Karpas-422 (cell line): ENCODE data around the gene NTN1. TPM values are rescaled to one million over a fixed set of nuclear protein-coding genes. Genes with fewer than 3 reads are reported as not detected.
"Not testable (repeated sequence)": the region's sequence is repeated elsewhere in the genome, so short reads cannot be mapped to it uniquely, and the experiment has no call there.

ENCODE experiments used
- DNase-seq: peaks from one replicate; pipeline ENCODE4 v3.0.0-alpha.2; 2015
- H2AFZ ChIP-seq: fragments of 200-600 bp; sonication (generic); 2 replicates; pipeline ENCODE4 v1.6.1; 2014; ENCODE audit warnings: antibody characterized with exemption, low read length, mixed read lengths
- H3K27ac ChIP-seq: fragments of 200-600 bp; sonication (generic); 2 replicates; pipeline ENCODE4 v1.5.1; 2014; ENCODE audit warnings: mild to moderate bottlenecking, low read length, moderate library complexity
- H3K27me3 ChIP-seq: fragments of 200-600 bp; sonication (generic); 2 replicates; pipeline ENCODE4 v1.6.1; 2014; ENCODE audit warnings: low read length, mixed read lengths
- H3K36me3 ChIP-seq: fragments of 200-600 bp; sonication (generic); 2 replicates; pipeline ENCODE4 v1.6.1; 2014; ENCODE audit warnings: low read length, mixed read lengths; ENCODE audit not compliant: insufficient read depth
- H3K4me1 ChIP-seq: fragments of 200-600 bp; sonication (generic); 2 replicates; pipeline ENCODE4 v1.6.1; 2014; ENCODE audit warnings: mild to moderate bottlenecking, low read length, mixed read lengths
- H3K4me2 ChIP-seq: fragments of 200-600 bp; sonication (generic); 2 replicates; pipeline ENCODE4 v1.6.1; 2014; ENCODE audit warnings: low read length, low read depth, mild to moderate bottlenecking; ENCODE audit not compliant: poor library complexity, severe bottlenecking
- H3K4me3 ChIP-seq: fragments of 200-600 bp; sonication (generic); 2 replicates; pipeline ENCODE4 v1.5.1; 2014; ENCODE audit warnings: mild to moderate bottlenecking, antibody characterized with exemption, low read length, mixed read lengths
- H3K79me2 ChIP-seq: fragments of 200-600 bp; sonication (generic); 2 replicates; pipeline ENCODE4 v1.6.1; 2014; ENCODE audit warnings: mild to moderate bottlenecking, low read length, mixed read lengths
- H3K9ac ChIP-seq: fragments of 200-600 bp; sonication (generic); 2 replicates; pipeline ENCODE4 v1.6.0; 2014; ENCODE audit warnings: low read length
- H3K9me2 ChIP-seq: fragments of 200-600 bp; sonication (generic), shearing (Covaris generic); replicated peaks from 2 replicates; pipeline ENCODE4 v1.6.0; 2014; ENCODE audit warnings: mild to moderate bottlenecking, low read length, moderate library complexity; ENCODE audit not compliant: insufficient read depth
- H3K9me3 ChIP-seq: fragments of 300-700, 200-600 bp; sonication (generic); 2 replicates; pipeline ENCODE4 v1.6.1; 2014; ENCODE audit warnings: low read length, mixed read lengths
- H4K20me1 ChIP-seq: fragments of 200-600 bp; sonication (generic); 2 replicates; pipeline ENCODE4 v1.6.1; 2014; ENCODE audit warnings: mild to moderate bottlenecking, antibody characterized with exemption, low read length, low read depth; ENCODE audit not compliant: insufficient read depth
- total RNA-seq: library from RNA; depleted of rRNA; stranded (reverse); fragments of >200 nt; shearing (Covaris generic); gene quantifications from 2 replicates; pipeline ENCODE4 v1.2.3, GENCODE V29; 2014; ENCODE audit warnings: low replicate concordance

The NTN1 gene
- total RNA-seq, 1 experiment from 2014 or later = not detected

DNA sequence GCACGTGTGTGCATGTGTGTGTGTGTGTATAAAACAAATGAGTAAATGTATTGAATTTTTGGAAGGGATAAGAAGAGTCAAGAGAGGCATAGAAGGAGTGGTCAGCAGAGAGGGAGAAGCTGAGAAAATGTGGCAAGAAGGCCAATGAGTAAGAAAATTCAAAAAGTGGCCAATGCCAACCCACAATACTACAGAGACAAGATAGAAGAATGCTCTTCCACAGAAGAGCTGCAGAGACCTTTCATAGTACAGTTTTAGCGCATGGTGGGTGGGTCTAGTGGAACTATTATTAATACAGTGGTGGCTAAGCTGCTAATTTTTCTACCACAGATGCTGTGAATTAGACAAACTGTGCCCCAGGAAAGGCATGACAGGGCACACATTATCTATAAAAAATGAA, 233.5 kb downstream of the NTN1 start:
- Histone ChIP-seq H3K79me2 (no peaks in the 10 kb centered on the region), H3K9me3 (no peaks in the 10 kb centered on the region), H3K4me2 (no peak overlapping the region), H3K4me1 (peaks cover 6% of the 10 kb centered on the region), H3K27me3 (no peaks in the 10 kb centered on the region), H3K9me2 (no peaks in the 10 kb centered on the region), H3K9ac (no peak overlapping the region), H2AFZ (no peak overlapping the region), H3K4me3 (no peak overlapping the region), H3K27ac (no peak overlapping the region), H3K36me3 (no peaks in the 10 kb centered on the region), H4K20me1 (peaks cover 13% of the 10 kb centered on the region; the same call in 1 of the 2 replicates)
- DNase-seq = no peak

- H3K9me3 ChIP-seq = no peaks in the 10 kb centered on the region
- no peaks in the 10 kb centered on the region for H3K9me2 ChIP-seq
- no peak for DNase-seq
- peaks cover 13% of the 10 kb centered on the region; the same call in 1 of the 2 replicates for H4K20me1 ChIP-seq
- H3K36me3 ChIP-seq = no peaks in the 10 kb centered on the region
- no peak overlapping the region for H3K27ac ChIP-seq
- H3K4me1 ChIP-seq = peaks cover 6% of the 10 kb centered on the region
- H3K9ac ChIP-seq = no peak overlapping the region
- no peak overlapping the region for H3K4me2 ChIP-seq
- H2AFZ ChIP-seq = no peak overlapping the region
- no peaks in the 10 kb centered on the region for H3K27me3 ChIP-seq
- H3K4me3 ChIP-seq = no peak overlapping the region
- H3K79me2 ChIP-seq = no peaks in the 10 kb centered on the region
These were observed 234.5 kb downstream of the NTN1 start for GRCh38 chr17:9255833-9256232.

DNA sequence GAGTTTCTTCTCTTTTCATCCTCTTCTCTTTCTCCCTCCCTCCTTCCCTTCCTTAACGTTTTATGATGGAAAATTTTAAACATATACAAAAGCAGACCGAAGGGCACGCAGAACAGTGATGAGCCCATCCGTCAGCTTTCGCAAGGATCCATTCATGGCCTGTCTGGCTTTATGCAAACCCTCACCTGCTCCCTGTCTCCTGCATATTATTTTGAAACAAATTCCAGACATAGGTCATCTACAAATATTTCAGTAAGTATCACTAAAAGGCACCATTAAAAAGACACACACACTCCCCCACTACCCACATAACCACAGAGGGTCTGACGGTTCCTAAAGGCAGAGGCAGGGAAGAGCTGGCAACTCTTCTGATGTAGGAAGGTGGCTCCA, 235.0 kb downstream of the NTN1 start:
- Histone ChIP-seq H3K9me3 (no peaks in the 10 kb centered on the region), H3K9me2 (no peaks in the 10 kb centered on the region), H2AFZ (no peak overlapping the region), H3K79me2 (no peaks in the 10 kb centered on the region), H4K20me1 (peaks cover 13% of the 10 kb centered on the region; the same call in 1 of the 2 replicates), H3K36me3 (no peaks in the 10 kb centered on the region), H3K27ac (no peak overlapping the region), H3K27me3 (no peaks in the 10 kb centered on the region), H3K4me3 (no peak overlapping the region), H3K4me2 (no peak overlapping the region), H3K4me1 (peaks cover 6% of the 10 kb centered on the region), H3K9ac (no peak overlapping the region)
- DNase-seq = no peak

GRCh38 chr17:9256751-9257629, 235.7 kb downstream of the NTN1 start:
- Histone ChIP-seq H3K36me3 (no peaks in the 10 kb centered on the region), H3K79me2 (no peaks in the 10 kb centered on the region), H3K9ac (no peak overlapping the region), H4K20me1 (peaks cover 13% of the 10 kb centered on the region; the same call in 1 of the 2 replicates), H3K27me3 (no peaks in the 10 kb centered on the region), H3K4me3 (no peak overlapping the region), H3K4me2 (no peak overlapping the region), H3K9me3 (no peaks in the 10 kb centered on the region), H2AFZ (no peak overlapping the region), H3K9me2 (no peaks in the 10 kb centered on the region), H3K27ac (no peak overlapping the region), H3K4me1 (peaks cover 6% of the 10 kb centered on the region)
- peak; percentile 45 for DNase-seq

DNA sequence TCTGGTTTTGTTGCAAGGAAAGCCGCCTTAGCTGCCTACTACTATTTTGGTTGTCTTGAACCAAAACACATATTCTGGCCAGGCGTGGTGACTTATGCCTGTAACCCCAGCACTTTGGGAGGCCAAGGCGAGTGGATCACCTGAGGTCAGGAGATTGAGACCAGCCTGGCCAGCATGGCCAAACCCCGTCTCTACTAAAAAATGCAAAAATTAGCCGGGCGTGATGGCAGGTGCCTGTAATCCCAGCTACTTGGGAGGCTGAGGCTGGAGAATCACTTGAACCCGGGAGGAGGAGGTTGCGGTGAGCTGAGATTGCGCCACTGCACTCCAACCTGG, 236.3 kb downstream of the NTN1 start:
- H3K9me3 ChIP-seq, H3K27ac ChIP-seq, H3K36me3 ChIP-seq, H3K4me1 ChIP-seq, H3K27me3 ChIP-seq, H3K4me2 ChIP-seq, H3K9me2 ChIP-seq, H3K4me3 ChIP-seq, DNase-seq, H2AFZ ChIP-seq, H3K79me2 ChIP-seq, H3K9ac ChIP-seq: not testable (repeated sequence)
- peaks cover 13% of the 10 kb centered on the region; the same call in 1 of the 2 replicates for H4K20me1 ChIP-seq

GRCh38 chr17:9258115-9259015, 237.1 kb downstream of the NTN1 start:
- DNase-seq = no peak
- no peak overlapping the region for H3K9ac ChIP-seq
- no peak overlapping the region for H3K4me2 ChIP-seq

GRCh38 chr17:9259419-9259818, 238.1 kb downstream of the NTN1 start:
- peaks cover 13% of the 10 kb centered on the region; the same call in 1 of the 2 replicates for H4K20me1 ChIP-seq
- H3K27ac ChIP-seq = no peak overlapping the region
- no peak overlapping the region for H3K4me2 ChIP-seq

More at GRCh38 chr17:9258115-9259015, 237.1 kb downstream of the NTN1 start:
- no peak overlapping the region for H2AFZ ChIP-seq
- H3K4me3 ChIP-seq = no peak overlapping the region
- H3K79me2 ChIP-seq = no peaks in the 10 kb centered on the region
- peaks cover 13% of the 10 kb centered on the region; the same call in 1 of the 2 replicates for H4K20me1 ChIP-seq
- H3K4me1 ChIP-seq = peaks cover 6% of the 10 kb centered on the region
- no peaks in the 10 kb centered on the region for H3K36me3 ChIP-seq
- H3K9me3 ChIP-seq = no peaks in the 10 kb centered on the region
- H3K27me3 ChIP-seq = no peaks in the 10 kb centered on the region
- H3K27ac ChIP-seq = no peak overlapping the region
- no peaks in the 10 kb centered on the region for H3K9me2 ChIP-seq

More at GRCh38 chr17:9259419-9259818, 238.1 kb downstream of the NTN1 start:
- Histone ChIP-seq H3K4me3 (no peak overlapping the region), H3K27me3 (no peaks in the 10 kb centered on the region), H3K9ac (no peak overlapping the region), H3K79me2 (no peaks in the 10 kb centered on the region), H3K4me1 (peaks cover 6% of the 10 kb centered on the region), H2AFZ (no peak overlapping the region), H3K9me2 (no peaks in the 10 kb centered on the region), H3K36me3 (no peaks in the 10 kb centered on the region), H3K9me3 (no peaks in the 10 kb centered on the region)
- no peak for DNase-seq
